COR-L47 (cell line): ENCODE measurements around the gene PLAGL1.
"Not testable (repeated sequence)": the region's sequence is repeated elsewhere in the genome, so short reads cannot be mapped to it uniquely, and the experiment has no call there.

Source experiments
- DNase-seq: peaks from one replicate; lab custom pipeline; 2025; lab: John Stamatoyannopoulos, UW

PLAGL1 gene, protein sequence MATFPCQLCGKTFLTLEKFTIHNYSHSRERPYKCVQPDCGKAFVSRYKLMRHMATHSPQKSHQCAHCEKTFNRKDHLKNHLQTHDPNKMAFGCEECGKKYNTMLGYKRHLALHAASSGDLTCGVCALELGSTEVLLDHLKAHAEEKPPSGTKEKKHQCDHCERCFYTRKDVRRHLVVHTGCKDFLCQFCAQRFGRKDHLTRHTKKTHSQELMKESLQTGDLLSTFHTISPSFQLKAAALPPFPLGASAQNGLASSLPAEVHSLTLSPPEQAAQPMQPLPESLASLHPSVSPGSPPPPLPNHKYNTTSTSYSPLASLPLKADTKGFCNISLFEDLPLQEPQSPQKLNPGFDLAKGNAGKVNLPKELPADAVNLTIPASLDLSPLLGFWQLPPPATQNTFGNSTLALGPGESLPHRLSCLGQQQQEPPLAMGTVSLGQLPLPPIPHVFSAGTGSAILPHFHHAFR

DNA sequence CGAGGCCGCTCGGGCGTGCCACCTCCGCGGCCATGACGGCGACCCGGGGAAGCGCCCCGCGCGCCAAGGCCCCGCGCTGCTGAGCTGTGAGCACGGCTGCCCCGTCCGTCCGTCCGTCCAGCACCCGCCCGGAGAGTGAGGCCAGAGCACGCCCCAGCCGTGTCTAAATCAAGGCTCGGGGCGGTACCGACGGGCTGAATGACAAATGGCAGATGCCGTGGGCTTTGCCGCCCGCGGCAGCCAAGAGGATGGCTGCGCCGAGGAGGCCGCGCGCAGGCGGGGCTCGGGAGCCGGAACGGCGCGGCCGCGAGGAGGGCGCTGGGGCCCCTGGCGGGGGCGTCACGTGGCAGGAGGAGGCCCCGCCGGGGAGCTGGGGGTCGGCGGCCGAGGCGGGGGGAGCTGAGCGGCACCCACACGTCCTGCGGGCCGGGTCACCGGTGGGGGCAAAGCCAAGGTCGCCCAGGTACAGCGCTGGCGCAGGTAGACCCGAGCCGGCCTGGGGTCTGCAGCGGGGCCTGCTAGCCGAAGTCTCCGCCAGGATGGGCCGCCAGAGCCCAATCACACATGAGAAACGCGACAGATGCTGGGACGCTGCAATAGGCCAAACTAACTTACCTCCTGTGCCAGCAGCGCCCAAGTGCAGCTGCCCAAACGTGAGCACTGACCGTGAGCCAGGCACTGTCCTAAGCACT, at the start of gene PLAGL1:
Gene PLAGL1, minus strand, starts transcription at position 140 of the 692 bp plus-strand sequence. CDS start 60,123 bp downstream, outside the sequence.
- peak; percentile 23 for DNase-seq

DNA sequence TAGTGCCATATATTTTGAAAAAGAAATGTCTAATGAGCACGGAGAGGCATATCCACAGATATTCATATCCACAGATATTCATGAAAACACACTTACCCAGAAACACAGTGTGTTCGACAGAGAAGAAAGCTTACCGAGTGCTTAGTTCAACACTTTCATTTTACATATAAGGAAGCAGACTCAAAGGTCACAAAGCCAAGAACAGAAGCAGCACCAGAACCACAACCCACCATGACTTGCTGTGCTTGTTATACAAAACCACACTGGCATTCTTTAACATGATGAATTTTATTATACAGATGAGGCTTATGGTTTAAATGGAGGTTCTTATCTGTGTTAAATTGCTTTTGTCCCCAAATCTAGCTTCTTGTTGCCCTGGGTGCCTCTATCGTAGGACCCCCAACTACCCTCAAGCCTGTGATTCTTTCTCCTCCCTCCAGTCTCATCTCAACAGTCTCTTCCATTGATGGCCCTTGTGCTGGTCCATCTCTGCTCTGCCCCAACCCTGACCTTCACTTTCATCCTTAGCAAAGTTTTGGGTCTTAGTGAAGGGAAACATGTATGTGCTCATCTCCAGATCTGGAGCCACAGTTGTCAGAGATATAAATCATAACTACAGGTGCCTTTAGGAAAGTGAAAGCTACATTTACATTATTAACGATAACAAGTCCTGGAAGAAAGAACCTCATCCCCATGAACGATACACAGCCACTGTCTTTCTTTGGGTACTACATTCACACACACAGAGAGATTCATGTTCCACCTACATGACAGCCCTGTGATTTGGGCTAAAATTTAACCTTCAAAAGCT, 47.3 kb upstream of the PLAGL1 start:
- no peak for DNase-seq

DNA sequence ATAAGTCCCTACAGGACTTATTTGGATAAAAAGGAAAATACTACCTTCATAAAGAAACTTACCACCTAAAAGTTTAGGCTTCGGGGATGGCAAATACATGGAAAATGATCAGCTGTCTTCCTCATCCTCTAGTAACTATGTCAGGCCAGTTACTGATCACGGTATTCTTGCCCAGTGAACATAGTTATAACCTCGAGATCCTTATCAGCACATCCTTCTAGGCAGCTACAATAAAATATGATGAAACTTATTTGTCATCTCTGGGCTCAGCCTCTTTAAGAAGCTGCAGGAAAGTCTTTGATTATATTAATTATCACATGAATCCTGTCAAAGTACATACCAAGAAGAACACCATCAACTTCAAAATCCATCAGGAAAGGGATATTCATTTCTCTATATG, 45.5 kb upstream of the PLAGL1 start:
- DNase-seq = no peak

DNA sequence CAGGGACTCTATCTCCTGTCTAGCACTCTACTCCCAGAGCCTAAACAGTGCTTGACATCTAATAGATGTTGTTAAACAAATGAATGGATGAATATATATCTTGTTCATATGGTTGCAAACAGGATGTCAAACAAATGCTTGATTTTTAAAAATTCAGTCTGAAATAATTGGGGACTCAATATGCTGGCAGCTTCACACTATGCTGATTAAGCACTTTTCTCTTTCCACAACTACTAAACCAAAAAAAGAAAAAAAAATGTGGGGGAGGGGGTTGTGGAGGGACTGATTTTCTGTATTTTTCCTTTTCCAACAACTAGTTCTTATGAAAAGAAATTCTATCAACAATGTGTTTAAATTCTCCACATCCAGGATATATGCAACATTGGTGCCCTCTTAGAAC, 44.4 kb upstream of the PLAGL1 start:
- no peak for DNase-seq

DNA sequence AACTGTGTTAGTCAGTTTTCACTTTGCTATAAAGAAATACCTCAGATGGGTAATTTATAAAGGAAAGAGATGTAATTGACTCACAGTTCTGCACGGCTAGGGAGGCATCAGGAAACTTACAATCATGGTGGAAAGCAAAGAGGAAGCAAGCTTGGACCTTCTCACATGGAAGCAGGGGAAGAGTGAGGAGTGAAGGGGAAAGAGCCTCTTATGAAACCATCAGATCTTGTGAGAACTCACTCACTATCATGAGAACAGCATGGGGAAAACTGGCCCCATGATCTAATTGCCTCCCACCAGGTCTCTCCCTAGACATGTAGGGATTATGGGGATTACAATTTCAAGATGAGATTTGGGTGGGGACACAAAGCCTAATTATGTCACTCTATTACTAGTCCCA, 41.3 kb upstream of the PLAGL1 start:
- DNase-seq = no peak

DNA sequence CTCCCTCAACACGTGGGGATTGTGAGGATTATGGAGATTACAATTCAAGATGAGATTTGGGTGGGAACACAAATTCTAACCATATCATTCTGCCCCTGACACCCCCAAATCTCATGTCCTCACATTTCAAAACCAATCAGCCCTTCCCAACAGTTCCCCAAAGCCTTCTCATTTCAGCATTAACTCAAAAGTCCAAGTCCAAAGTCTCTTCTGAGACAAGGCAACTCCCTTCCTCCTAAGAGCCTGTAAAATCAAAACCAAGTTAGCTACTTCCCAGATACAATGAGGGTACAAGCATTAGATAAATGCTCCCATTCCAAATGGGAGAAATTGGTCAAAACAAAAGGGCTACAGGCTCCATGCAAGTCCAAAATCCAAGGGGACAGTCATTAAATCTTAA, 39.6 kb upstream of the PLAGL1 start:
- no peak for DNase-seq

DNA sequence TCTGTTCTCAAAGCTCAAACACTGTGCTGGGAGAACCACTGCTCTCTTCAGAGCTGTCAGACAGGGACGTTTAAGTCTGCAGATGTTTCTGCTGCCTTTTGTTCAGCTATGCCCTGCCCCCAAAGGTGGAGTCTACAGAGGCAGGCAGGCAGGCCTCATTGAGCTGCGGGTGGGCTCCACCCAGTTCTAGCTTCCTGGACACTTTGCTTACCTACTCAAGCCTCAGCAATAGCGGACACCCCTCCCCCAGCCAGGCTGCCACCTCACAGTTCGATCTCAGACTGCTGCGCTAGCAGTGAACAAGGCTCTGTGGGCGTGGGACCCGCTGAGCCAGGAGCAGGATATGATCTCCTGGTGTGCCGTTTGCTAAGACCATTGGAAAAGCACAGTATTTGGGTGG, 38.6 kb upstream of the PLAGL1 start:
- not testable (repeated sequence) for DNase-seq

DNA sequence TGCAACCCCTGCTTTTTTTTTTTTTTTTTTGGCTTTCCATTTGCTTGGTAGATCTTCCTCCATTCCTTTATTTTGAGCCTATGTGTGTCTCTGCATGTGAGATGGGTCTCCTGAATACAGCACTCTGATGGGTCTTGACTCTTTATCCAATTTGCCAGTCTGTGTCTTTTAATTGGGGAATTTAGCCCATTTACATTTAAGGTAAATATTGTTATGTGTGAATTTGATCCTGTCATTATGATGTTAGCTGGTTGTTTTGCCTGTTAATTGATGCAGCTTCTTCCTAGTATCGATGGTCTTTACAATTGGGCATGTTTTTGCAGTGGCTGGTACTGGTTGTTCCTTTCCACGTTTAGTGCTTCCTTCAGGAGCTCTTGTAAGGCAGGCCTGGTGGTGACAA, 36.9 kb upstream of the PLAGL1 start:
- DNase-seq = not testable (repeated sequence)

DNA sequence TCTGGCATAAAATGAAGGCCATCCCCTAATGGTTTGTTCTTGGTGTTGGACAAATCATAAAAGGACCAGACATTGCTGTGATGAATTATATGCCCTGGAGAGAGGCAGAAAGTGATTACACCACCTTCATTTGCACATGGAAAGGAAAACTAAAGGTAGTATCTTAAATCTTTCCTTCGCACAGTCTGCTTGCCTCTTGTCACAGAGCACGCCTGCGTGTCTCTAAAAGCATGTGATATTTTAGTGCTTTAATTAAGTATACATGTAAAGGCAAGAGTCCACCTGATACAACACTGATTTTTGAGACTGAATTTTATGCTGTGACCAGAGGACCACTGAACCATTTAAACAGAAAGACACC, 28.8 kb upstream of the PLAGL1 start:
- DNase-seq = no peak

DNA sequence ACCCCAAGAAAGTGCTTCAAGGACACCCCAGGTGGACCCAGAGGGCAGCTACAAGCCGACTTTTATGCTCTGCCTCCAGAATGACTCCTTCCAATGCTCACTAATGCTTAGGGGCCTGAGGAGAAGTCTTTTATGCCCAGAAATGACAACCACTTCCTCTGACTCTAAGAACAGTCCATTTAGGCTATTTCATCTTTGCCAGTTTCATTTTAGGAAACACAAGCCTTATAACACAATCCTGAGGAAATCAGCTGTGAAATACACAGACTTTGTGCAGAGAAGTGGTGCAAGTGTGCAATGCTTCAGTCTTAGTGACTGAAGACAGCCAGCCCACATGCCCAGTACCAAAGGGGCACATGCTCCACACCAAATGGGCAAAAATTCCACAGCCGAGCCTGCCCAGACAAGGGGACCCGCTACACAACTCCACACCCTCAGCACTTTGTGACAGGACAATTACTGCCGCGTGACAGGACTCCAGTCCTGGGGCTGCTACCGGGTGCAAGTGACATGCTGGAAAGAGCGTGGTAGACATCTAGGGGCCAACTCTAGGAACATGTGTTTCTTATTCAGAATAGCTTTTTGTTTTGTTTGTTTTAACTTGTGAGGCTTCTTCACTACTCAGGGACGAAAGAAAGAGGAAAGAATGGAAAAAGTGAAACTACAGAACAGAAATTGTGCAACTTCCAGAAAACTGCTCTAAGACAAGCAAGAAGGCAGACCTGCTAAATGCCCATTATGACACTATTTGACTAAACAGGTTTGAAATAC, 28.2 kb upstream of the PLAGL1 start:
- DNase-seq = no peak

DNA sequence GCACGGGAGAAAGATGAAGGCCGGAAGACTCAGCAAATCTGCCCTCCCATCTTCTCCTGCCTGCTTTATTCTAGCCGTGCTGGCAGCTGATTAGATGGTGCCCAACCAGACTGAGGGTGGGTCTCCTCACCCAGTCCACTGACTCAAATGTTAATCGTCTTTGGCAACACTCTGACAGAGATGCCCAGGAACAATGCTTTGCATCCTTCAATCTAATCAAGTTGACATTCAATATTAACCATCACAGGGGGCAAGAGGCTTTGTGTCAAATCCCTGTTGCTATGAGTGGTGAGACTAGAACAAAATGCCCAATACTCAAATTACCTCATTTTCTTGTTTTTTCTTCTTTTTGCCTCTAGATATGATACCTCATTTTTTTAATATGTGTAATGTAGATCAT, 27.4 kb upstream of the PLAGL1 start:
- no peak for DNase-seq

DNA sequence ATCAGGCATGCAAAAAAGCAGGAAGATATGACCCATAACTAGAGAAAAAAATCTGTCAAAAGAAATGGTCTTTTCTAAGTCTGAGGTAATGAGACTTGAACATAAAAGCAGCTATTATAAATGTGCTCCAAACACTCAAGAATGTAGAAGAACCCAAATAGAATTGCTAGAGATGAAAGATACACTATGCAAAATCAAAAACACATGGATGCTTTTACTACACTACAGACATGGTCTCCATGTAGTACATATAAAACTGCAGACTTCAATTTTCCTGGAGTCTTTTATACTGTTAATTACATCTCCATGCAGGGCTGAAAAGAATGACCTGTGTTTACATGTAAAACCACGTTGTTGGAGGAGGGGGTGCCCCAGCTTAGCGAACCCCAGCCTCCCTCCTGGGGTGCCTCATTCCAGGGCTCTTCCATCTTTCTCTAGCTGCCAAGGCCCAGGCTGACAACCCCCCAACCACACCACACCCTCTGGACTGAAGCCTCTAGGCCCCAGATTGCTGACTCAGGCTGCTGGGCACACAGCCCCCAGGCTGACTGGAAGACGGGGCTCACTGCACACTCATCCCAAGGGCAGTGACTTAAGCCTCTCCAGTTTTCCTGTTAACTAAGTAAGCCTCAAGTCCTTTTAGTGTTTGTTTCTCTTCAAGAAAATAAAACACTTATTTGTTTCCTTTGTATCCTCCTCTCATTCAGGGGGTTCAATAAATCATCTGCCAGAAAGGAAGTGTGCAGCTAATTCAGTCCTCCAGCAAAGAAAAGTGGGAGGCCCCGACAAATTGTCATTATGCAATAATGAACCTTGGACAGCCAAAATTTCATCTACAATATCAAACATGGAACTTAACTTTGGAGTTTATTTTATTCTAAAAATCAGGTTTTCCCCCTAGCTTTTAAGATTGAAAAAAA, 26.0 kb upstream of the PLAGL1 start:
- no peak for DNase-seq

DNA sequence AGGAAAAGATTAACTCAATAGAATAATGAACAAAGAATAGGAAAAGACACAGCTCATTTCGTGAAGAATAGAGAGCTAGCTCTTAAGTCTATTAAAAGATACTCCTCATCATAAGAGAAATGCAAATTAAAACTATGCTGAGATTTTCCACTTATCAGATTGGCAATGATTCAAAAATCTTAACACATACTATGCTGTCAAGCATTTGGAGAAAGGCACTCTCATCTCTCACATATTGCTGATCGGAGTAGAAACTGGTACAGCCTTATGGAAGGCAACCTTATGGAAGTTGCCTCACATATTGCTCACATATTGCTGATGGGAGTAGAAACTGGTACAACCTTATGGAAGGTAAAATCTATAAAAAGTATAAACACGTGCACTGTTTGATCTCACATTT, 21.4 kb upstream of the PLAGL1 start:
- DNase-seq = no peak

DNA sequence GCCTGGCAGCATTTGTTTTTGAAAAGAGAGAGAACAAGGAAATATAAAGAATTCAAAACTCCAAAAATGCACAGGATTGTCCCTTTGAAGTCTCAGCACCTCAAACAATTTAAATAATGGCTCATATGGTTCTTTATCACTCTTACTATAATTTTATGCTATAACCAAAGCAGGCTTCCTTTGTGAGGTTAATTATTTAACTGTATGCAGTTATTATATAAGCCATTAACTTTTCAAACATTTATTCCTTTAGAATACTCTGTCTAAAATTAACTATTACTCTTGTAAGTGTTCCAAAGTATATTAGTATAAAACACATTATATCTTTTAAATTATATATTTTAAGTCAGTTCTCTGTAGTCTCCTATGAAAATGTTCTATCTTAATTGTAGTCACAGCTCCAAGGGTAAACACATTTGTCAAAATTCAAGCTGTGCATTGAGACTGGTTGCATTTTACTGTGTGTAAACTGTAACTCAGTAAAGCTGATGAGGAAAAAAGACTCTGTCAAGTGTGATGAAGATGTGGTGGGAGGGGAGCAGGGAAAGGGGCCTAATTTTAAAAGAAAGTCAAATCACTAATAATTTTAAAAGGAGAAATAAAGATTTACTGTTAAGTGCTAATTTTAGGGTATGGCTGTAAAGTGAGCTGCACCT, 20.0 kb upstream of the PLAGL1 start:
- DNase-seq = peak; percentile 5

DNA sequence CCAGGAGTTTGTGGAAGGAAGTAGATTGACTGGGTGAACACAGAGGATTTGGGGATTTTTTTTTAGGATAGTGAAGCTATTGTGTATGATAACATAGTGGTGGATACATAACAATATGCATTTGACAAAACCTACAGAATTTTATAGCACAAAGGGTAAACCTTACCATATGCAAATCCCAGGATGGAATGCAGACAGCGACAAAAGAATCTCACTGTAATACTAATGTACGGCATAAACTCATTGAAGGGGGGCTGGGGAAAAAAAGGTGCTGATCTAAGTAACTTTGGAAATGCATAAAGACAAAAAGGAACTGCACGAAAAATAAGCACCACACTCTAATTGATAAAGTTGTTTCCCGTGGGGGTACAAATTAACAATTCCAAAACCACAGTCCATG, 15.2 kb upstream of the PLAGL1 start:
- DNase-seq = no peak

DNA sequence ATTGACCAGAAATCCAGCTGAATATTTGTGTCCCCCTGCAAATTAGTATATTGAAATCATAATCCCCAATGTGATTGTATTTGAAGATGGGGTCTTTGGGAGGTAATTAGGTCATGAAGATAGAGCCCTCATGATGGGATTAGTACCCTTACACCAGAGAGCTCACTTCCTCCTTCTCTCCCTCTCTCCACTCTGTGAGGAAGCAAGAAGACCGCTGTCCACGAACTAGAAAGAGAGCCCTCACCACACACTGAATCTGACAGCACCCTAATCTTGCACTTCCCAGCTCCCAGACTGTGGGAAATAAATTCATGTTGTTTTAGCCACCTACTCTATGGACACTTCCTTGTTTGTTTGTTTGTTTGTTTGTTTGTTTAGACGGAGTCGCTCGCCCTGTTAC, 11.9 kb upstream of the PLAGL1 start:
- DNase-seq = no peak

DNA sequence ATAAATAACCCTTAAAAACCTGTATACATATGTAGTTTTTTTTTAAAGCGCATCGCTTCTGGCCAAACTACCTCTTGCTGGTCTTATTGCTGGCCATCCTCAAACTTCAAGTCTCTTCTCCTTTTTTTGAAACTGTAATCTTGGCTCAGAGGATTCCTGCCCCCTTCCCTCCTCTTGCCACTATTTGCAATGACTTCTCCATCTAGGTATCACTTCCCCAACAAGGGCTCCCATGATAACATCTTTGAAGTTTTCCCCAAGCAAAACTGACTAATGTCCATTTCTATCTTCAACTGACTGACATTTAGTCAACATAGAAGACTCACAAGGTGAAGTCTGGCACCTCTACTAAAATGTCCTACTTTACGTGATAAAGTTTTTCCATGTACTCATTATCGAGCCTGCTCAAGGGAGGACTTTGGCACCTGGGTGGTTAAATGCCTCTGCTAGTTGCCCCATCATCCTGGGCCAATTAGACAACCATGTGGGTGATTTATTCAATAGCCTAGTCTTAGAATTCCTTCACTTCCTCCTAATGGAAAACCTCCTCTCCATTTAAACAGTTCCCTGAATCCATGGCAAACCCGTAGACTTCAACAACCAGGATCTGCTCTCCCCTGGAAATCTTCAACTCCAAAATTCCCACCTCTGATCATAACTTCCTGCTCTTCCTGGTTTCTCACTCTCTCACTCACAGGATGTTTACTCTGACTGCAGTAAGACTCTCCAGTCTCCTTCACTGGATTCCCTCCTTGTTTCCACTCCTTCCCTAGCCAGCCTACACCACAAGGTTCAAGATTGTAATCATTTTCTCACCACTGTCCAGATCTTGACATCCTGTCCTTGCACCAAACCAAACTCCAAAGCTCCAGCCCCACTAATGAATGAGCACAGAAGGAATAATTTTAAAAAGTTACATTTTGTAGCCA, 9.4 kb upstream of the PLAGL1 start:
- no peak for DNase-seq

DNA sequence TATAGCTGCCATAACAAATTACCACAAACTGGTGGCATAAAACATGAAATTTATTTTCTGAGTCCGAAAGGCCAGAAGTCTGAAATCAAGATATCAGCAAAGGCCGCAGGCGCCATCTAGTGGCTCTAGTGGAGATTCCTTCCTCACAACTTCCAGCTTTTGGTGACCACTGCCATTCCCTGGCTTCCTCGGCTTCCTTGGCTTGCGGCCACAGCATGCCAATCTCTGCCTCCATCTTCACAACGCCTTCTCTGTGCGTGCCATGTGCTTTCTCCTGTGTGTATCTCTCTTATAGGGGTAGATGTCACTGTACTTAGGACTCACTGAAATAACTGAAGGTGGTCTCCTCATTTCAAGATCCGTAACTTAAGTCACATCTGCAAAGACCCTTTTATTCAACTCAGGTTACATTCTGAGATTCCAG, 5.4 kb upstream of the PLAGL1 start:
- peak; percentile 52 for DNase-seq

DNA sequence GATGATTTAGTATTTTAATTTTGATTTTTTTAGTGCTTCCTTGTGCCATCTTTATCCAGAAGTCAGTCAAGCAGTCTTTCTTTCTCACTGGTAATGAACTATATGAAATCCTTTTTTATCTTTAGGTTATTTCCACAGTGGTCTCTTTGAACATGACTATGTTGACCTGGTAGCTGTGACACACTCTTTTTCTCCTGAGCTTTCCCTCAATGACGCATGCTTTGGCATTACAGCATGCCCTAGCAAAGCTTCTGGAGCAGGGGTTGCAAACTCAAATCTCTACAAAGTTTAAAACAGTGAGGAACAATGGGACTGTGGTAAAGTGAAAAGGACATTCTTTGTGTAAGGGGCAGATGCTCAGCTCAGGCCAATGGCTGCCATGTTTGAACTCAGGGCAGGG, 4.5 kb upstream of the PLAGL1 start:
- DNase-seq = no peak
